ENCODE measurements around the gene APP.

The APP gene

DNA sequence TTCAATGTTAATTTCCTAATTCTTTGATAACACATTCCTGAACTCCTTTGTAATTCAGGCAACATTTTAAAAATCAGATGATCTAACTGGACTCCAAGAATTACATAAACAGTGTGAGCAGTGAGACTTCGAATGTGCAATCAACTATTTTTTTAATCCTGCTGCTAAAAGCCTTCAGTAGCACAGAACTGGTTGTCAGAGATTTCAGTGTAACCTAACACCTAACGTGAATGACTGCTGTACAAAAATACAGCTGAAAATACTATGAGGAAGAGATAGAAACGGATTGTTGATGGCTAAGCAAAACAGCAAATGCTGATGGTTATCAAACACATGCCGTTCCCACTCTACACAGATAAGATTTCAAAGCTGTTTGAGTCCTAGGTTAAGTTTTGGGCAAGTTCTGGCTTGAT, 46.1 kb downstream of the APP start:
- no peak for FAIRE-seq
- DNase-seq (ENCODE audit: insufficient read length, low spot score) = no peak
- TF ChIP-seq, protein P1, sequence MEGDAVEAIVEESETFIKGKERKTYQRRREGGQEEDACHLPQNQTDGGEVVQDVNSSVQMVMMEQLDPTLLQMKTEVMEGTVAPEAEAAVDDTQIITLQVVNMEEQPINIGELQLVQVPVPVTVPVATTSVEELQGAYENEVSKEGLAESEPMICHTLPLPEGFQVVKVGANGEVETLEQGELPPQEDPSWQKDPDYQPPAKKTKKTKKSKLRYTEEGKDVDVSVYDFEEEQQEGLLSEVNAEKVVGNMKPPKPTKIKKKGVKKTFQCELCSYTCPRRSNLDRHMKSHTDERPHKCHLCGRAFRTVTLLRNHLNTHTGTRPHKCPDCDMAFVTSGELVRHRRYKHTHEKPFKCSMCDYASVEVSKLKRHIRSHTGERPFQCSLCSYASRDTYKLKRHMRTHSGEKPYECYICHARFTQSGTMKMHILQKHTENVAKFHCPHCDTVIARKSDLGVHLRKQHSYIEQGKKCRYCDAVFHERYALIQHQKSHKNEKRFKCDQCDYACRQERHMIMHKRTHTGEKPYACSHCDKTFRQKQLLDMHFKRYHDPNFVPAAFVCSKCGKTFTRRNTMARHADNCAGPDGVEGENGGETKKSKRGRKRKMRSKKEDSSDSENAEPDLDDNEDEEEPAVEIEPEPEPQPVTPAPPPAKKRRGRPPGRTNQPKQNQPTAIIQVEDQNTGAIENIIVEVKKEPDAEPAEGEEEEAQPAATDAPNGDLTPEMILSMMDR (IDR thresholded peaks at IDR 0.05; ENCODE audit: insufficient read depth, missing control alignments) = no peak

GRCh38 chr21:26123012-26123411, 47.6 kb downstream of the APP start:
- no peak for DNase-seq (ENCODE audit: insufficient read length, low spot score)
- TF ChIP-seq, protein P1 (IDR thresholded peaks at IDR 0.05; ENCODE audit: insufficient read depth, missing control alignments) = no peak
- FAIRE-seq = no peak

DNA sequence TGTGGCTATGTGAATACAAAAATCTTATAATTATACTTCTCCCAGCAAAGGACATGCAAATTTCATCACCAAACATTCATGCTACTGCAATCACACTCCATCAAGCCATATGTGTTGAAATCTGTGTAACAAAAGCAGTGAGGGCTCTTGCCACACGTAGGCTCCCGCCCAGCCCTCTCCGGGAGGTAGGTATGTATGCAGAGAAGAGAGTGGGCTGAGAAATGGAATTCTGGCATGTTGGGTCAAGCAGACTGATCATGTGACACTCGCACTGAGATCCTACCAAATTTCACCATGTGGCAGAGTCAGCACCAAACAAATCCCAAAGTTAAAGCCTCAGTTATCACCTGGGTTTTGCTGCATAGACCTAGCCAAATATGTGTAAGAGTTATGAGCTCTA, 49.7 kb downstream of the APP start:
- FAIRE-seq (no peak), DNase-seq (ENCODE audit: insufficient read length, low spot score) (no peak)
- TF ChIP-seq, protein P1 (IDR thresholded peaks at IDR 0.05; ENCODE audit: insufficient read depth, missing control alignments) = no peak

DNA sequence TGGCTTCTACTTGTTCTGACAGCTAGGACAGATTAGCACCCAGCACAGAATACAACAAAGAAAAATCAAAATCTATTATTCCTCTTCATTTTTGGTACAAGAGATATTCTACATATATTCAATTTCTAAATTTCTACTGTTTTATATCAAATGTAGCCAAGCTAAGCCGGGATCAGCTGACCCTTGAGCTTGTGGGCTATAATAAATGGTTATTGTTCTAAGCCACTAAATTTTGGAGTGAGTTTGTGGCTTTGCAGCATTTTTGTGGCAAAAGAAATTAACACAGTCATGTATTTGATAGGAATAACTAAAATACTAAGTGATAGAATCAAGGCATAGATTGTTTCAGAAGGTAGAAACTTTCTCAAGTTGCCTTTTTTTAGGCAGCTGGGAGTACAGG, 50.7 kb downstream of the APP start:
- no peak for FAIRE-seq
- DNase-seq (ENCODE audit: insufficient read length, low spot score) = no peak
- TF ChIP-seq, protein P1 (IDR thresholded peaks at IDR 0.05; ENCODE audit: insufficient read depth, missing control alignments) = no peak

DNA sequence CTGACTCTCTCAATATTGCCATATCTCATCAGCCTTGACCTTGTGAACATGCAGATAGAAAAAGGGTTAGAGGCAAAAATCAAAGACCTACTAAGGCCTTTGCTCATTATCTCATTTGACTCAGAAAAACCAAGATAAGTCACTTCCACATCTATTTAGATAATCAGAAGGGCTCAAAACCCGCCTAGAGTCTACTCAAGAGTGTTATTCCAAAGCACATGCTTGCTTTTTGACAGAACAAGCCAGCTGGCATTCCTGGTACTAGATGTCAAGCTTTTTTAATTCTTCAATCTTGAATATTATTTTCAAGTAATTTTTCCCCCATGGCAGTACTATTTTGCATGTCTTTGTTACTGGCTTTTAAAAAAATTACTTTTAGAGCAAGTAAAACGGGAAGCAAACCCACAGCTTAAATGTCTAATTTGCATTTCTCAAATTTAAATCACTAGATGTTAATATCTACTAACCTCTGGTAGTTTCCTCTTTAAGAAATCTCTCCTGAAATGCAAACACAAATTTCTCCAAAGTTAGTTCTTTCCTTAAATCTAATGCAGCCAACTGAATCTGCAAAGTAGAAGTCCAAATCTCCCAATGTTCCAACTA, 51.5 kb downstream of the APP start:
- FAIRE-seq = no peak
- TF ChIP-seq, protein P1 (IDR thresholded peaks at IDR 0.05; ENCODE audit: insufficient read depth, missing control alignments) = no peak
- no peak for DNase-seq (ENCODE audit: insufficient read length, low spot score)

DNA sequence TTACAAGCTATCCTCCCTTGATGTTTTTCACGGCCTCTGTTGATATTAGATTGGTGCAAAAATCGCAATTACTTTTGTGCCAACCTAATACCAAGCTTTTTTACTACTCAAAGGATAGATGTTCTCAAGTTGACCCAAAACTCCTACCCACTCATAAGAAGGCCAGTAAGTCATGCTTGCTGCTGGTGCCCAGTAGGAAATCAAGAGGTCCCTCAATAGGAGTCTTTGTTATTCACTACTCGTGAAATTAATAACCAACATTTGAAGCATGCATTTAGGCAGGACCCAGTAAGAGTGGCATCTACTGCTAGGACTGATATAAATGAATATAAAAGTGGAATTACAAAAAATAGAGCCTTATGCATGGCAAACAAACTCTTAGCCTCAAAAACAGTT, 52.6 kb downstream of the APP start:
- FAIRE-seq = no peak
- TF ChIP-seq, protein P1 (IDR thresholded peaks at IDR 0.05; ENCODE audit: insufficient read depth, missing control alignments) = no peak
- DNase-seq (ENCODE audit: insufficient read length, low spot score) = no peak

GRCh38 chr21:26117324-26117971, 53.1 kb downstream of the APP start:
- TF ChIP-seq, protein P1 (IDR thresholded peaks at IDR 0.05; ENCODE audit: insufficient read depth, missing control alignments) = no peak
- FAIRE-seq = no peak

More at GRCh38 chr21:26117324-26117971, 53.1 kb downstream of the APP start:
- DNase-seq (ENCODE audit: insufficient read length, low spot score) = no peak

All from D721Med (cell line).